IMR-90 (cell line): ENCODE measurements around the gene FAM83E. TPM values are rescaled to one million over a fixed set of nuclear protein-coding genes. Genes with fewer than 3 reads are reported as not detected.

ENCODE experiments used
- ATAC-seq: fragments of 200-7000 bp; cut with Tn5 transposase; 2 replicates; pipeline ENCODE4 v1.9.1; 2020; ENCODE audit warnings: low read depth, mild to moderate bottlenecking, moderate library complexity
- BruUV-seq: library from RNA; stranded (reverse); fragments of 400-500 nt; replicated peaks from 2 replicates; lab custom pipeline; 2021; lab: Mats Ljungman, UMichigan
- CTCF ChIA-PET: fragments of 300-600 bp; formaldehyde crosslinking; extraction: SDS; loops from one replicate; lab custom pipeline; 2021; ENCODE audit warnings: antibody characterized with exemption; lab: Yijun Ruan, JAX
- POLR2A ChIA-PET: fragments of 300-600 bp; sonication (Branson Sonifier 250); formaldehyde crosslinking; loops from one replicate; lab custom pipeline; 2022; ENCODE audit warnings: antibody characterized with exemption; ENCODE audit not compliant: unreplicated experiment; lab: Charles Lee
- DNase-seq: peaks from one replicate; pipeline ENCODE4 v3.0.0; 2013
- H2AFZ ChIP-seq: replicated peaks from 2 replicates; pipeline ENCODE3; 2013; ENCODE audit warnings: low read length, mild to moderate bottlenecking; ENCODE audit not compliant: poor library complexity
- H2AK5ac ChIP-seq: 2 replicates; pipeline ENCODE4 v1.6.1; 2013; ENCODE audit warnings: low read depth, low read length, inconsistent platforms
- H2AK9ac ChIP-seq: replicated peaks from 2 replicates; pipeline ENCODE3; 2013; ENCODE audit warnings: mild to moderate bottlenecking, low read depth, low read length, moderate library complexity; ENCODE audit not compliant: poor library complexity
- H2BK120ac ChIP-seq: 2 replicates; pipeline ENCODE4 v1.6.1; 2013; ENCODE audit warnings: low read depth, low read length, inconsistent platforms
- H2BK15ac ChIP-seq: 3 replicates; pipeline ENCODE4 v1.6.1; 2013; ENCODE audit warnings: low read depth, low read length, inconsistent platforms
- H2BK20ac ChIP-seq: 2 replicates; pipeline ENCODE4 v1.6.1; 2013; ENCODE audit warnings: low read depth, mild to moderate bottlenecking, inconsistent platforms, low read length, moderate library complexity
- H2BK5ac ChIP-seq: 2 replicates; pipeline ENCODE4 v1.6.1; 2013; ENCODE audit warnings: mild to moderate bottlenecking, low read depth, low read length, inconsistent platforms; ENCODE audit not compliant: poor library complexity, severe bottlenecking
- H3K14ac ChIP-seq: replicated peaks from 2 replicates; pipeline ENCODE4 v1.6.1; 2013; ENCODE audit warnings: low read depth, low read length, inconsistent platforms
- H3K18ac ChIP-seq: 2 replicates; pipeline ENCODE4 v1.6.1; 2013; ENCODE audit warnings: low read depth, low read length, control low read depth
- H3K23ac ChIP-seq: 2 replicates; pipeline ENCODE4 v1.6.1; 2013; ENCODE audit warnings: low read depth, low read length, inconsistent platforms
- H3K27ac ChIP-seq: 2 replicates; pipeline ENCODE4 v1.5.1; 2013; ENCODE audit warnings: mild to moderate bottlenecking, control low read depth, low read length; ENCODE audit not compliant: insufficient read depth
- H3K27me3 ChIP-seq: 2 replicates; pipeline ENCODE4 v1.6.1; 2013; ENCODE audit warnings: low read length; ENCODE audit not compliant: control insufficient read depth, insufficient read depth
- H3K36me3 ChIP-seq: 2 replicates; pipeline ENCODE4 v1.6.1; 2013; ENCODE audit warnings: low read length, mixed read lengths; ENCODE audit not compliant: control insufficient read depth, insufficient read depth
- H3K4ac ChIP-seq: 2 replicates; pipeline ENCODE4 v1.6.1; 2013; ENCODE audit warnings: low read depth, low read length, inconsistent platforms
- H3K4me1 ChIP-seq: 2 replicates; pipeline ENCODE4 v1.6.1; 2013; ENCODE audit warnings: low read length, mixed read lengths; ENCODE audit not compliant: control insufficient read depth, insufficient read depth
- H3K4me2 ChIP-seq: 2 replicates; pipeline ENCODE4 v1.6.1; 2013; ENCODE audit warnings: low read depth, mild to moderate bottlenecking, control low read depth, low read length, moderate library complexity
- H3K4me3 ChIP-seq: 2 replicates; pipeline ENCODE4 v1.5.1; 2013; ENCODE audit warnings: low read depth, mild to moderate bottlenecking, control low read depth, low read length, moderate library complexity; ENCODE audit not compliant: insufficient read depth
- H3K56ac ChIP-seq: 2 replicates; pipeline ENCODE4 v1.6.1; 2013; ENCODE audit warnings: low read length, inconsistent platforms; ENCODE audit not compliant: insufficient read depth; ENCODE audit errors: extremely low read depth
- H3K79me1 ChIP-seq, 2 experiments: 2 replicates each; pipeline ENCODE4 v1.6.1; 2013; ENCODE audit warnings: low read length in 2 of 2, inconsistent platforms in 1 of 2, low read depth in 1 of 2
- H3K9ac ChIP-seq: 2 replicates; pipeline ENCODE4 v1.6.1; 2013; ENCODE audit warnings: low read depth, low read length, control low read depth
- H3K9me1 ChIP-seq: 2 replicates; pipeline ENCODE4 v1.6.1; 2013; ENCODE audit warnings: low read length, inconsistent platforms; ENCODE audit not compliant: insufficient read depth
- H3K9me3 ChIP-seq: 2 replicates; pipeline ENCODE4 v1.6.1; 2013; ENCODE audit warnings: low read length; ENCODE audit not compliant: control insufficient read depth, insufficient read depth
- H4K20me1 ChIP-seq: 2 replicates; pipeline ENCODE4 v1.6.1; 2013; ENCODE audit warnings: low read length, inconsistent platforms; ENCODE audit not compliant: insufficient read depth
- H4K5ac ChIP-seq: 2 replicates; pipeline ENCODE4 v1.6.1; 2013; ENCODE audit warnings: mild to moderate bottlenecking, low read depth, low read length, control low read depth
- H4K8ac ChIP-seq, 2 experiments: 2 replicates each; pipeline ENCODE4 v1.6.1; 2013; ENCODE audit warnings: low read depth in 2 of 2, low read length in 2 of 2, control low read depth in 1 of 2, inconsistent platforms in 1 of 2
- H4K91ac ChIP-seq: 2 replicates; pipeline ENCODE4 v1.6.1; 2013; ENCODE audit warnings: low read depth, low read length, inconsistent platforms; ENCODE audit not compliant: insufficient read depth
- BHLHE40 ChIP-seq: fragments of 150-350 bp; IDR thresholded peaks from 2 replicates; pipeline ENCODE4 v1.6.1; 2016; ENCODE audit warnings: mild to moderate bottlenecking, low read depth, low read length
- CEBPB ChIP-seq: IDR thresholded peaks from 2 replicates; pipeline ENCODE4 v1.6.1; 2012; ENCODE audit warnings: low read depth, low read length, improper control_type of control experiment
- MAFK ChIP-seq: IDR thresholded peaks from 2 replicates; pipeline ENCODE4 v1.6.1; 2012; ENCODE audit warnings: low read depth, low read length, improper control_type of control experiment
- MAZ ChIP-seq: IDR thresholded peaks from 2 replicates; pipeline ENCODE4 v1.6.1; 2012; ENCODE audit warnings: low read depth, mild to moderate bottlenecking, low read length, improper control_type of control experiment, moderate library complexity, borderline replicate concordance
- MXI1 ChIP-seq: IDR thresholded peaks from 2 replicates; pipeline ENCODE4 v1.6.1; 2012; ENCODE audit warnings: low read depth, mild to moderate bottlenecking, low read length, moderate library complexity, borderline replicate concordance
- POLR2A ChIP-seq: IDR thresholded peaks from 2 replicates; pipeline ENCODE4 v1.6.1; 2012; ENCODE audit warnings: mild to moderate bottlenecking, low read depth, low read length
- RCOR1 ChIP-seq: IDR thresholded peaks from 2 replicates; pipeline ENCODE4 v1.6.1; 2012; ENCODE audit warnings: mild to moderate bottlenecking, low read length, improper control_type of control experiment; ENCODE audit not compliant: insufficient replicate concordance
- SMC3 ChIP-seq: fragments of 150-350 bp; IDR thresholded peaks from 2 replicates; pipeline ENCODE4 v1.6.1; 2016; ENCODE audit warnings: low read depth, mild to moderate bottlenecking, antibody characterized with exemption, low read length, moderate library complexity
- WGBS, 2 experiments: methylation state at CpG; one replicate each; pipeline versions ENCODE4 v1.1.5 to v1.1.7; 2013; ENCODE audit warnings: missing lambda C conversion rate in 2 of 2; ENCODE audit not compliant: insufficient read length in 1 of 2; ENCODE audit errors: extremely low coverage in 2 of 2; 5-methylcytosine and 5-hydroxymethylcytosine counted together
- dilution Hi-C: fragments of 300-500 bp; cut with HindIII; formaldehyde crosslinking; loops from one replicate; pipeline ENCODE4 v1.14.3; 2018; ENCODE audit warnings: low sequenced_read_pairs; ENCODE audit not compliant: unreplicated experiment
- in situ Hi-C: fragments of 300-500 bp; cut with MboI; formaldehyde crosslinking; loops from 3 replicates; pipeline ENCODE4 v1.14.3; 2019; ENCODE audit warnings: low sequenced_read_pairs, inconsistent platforms, mixed read lengths
- intact Hi-C: fragments of 100-400 bp; cut with micrococcal nuclease; formaldehyde crosslinking; loops from 2 replicates; pipeline ENCODE4 v1.10.0; 2022
- polyA plus RNA-seq, 3 experiments: library from polyadenylated mRNA; depleted of rRNA; stranded (reverse); fragments of >200 nt; gene quantifications; 2 replicates each; pipeline ENCODE4 v1.2.3, GENCODE V29; 2012; ENCODE audit warnings: low replicate concordance in 1 of 3
- total RNA-seq: library from RNA; depleted of rRNA; stranded (reverse); fragments of >200 nt; gene quantifications from 2 replicates; pipeline ENCODE4 v1.2.3, GENCODE V29; 2012
- TF ChIP-seq, protein P1 (sequence below): conservative IDR thresholded peaks from 2 replicates; pipeline ENCODE4 v1.5.1; 2012; ENCODE audit warnings: mild to moderate bottlenecking, low read depth, low read length, improper control_type of control experiment
- TF ChIP-seq, protein P2 (sequence below): fragments of 150-350 bp; IDR thresholded peaks from 2 replicates; pipeline ENCODE4 v1.6.1; 2017; ENCODE audit warnings: mild to moderate bottlenecking, antibody characterized with exemption, low read length, low read depth

The FAM83E gene
- total and polyA plus RNA-seq, 2 of the 4 experiments (the other 2 are of a cell fraction): 0.05 to 0.36 TPM

DNA sequence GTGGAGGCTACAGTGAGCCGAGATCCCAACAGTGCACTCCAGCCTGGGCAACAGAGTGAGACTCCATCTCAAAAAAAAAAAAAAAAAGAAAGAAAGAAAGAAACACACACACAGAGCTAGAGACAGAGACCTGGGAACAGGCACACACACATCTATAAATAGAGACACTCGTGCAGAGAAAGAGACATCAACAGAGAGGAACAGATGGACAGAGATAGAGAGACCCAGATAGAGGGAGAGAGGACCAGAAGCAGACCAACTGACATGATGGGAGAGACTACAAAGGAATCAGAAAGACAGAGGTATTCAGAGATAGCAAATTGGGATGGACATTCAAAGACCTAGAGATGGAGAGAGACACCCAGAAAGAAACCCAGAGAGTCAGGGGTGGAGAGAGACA is 33.3 kb upstream of the FAM83E start:
- H3K4me3 ChIP-seq: no peak overlapping the region
- TF ChIP-seq MAFK (no peak), RCOR1 (no peak), CEBPB (no peak), MXI1 (no peak), MAZ (no peak), POLR2A (no peak), SMC3 (no peak), BHLHE40 (no peak)
- TF ChIP-seq, protein P1, sequence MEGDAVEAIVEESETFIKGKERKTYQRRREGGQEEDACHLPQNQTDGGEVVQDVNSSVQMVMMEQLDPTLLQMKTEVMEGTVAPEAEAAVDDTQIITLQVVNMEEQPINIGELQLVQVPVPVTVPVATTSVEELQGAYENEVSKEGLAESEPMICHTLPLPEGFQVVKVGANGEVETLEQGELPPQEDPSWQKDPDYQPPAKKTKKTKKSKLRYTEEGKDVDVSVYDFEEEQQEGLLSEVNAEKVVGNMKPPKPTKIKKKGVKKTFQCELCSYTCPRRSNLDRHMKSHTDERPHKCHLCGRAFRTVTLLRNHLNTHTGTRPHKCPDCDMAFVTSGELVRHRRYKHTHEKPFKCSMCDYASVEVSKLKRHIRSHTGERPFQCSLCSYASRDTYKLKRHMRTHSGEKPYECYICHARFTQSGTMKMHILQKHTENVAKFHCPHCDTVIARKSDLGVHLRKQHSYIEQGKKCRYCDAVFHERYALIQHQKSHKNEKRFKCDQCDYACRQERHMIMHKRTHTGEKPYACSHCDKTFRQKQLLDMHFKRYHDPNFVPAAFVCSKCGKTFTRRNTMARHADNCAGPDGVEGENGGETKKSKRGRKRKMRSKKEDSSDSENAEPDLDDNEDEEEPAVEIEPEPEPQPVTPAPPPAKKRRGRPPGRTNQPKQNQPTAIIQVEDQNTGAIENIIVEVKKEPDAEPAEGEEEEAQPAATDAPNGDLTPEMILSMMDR: no peak
- TF ChIP-seq, protein P2, sequence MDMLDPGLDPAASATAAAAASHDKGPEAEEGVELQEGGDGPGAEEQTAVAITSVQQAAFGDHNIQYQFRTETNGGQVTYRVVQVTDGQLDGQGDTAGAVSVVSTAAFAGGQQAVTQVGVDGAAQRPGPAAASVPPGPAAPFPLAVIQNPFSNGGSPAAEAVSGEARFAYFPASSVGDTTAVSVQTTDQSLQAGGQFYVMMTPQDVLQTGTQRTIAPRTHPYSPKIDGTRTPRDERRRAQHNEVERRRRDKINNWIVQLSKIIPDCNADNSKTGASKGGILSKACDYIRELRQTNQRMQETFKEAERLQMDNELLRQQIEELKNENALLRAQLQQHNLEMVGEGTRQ: no peak
- DNase-seq (no peak), ATAC-seq (no peak)
- BruUV-seq: no TSS peak
- peaks cover 4% of the 10 kb centered on the region; the same call in 1 of the 2 replicates for H3K27me3 ChIP-seq
- H2AK9ac ChIP-seq: no peak overlapping the region
- H3K14ac ChIP-seq: no peak overlapping the region
- intact Hi-C loops (loop anchor here (5.0 to 10.0 kb wide), 2 partner anchors 194 to 317 kb away; partner anchors contain the start of gene FTL), dilution Hi-C loops (no loop called here), in situ Hi-C loops (loop anchor here (10.0 kb wide), 2 partner anchors 187 to 317 kb away; partner anchors contain the start of genes FTL and HSD17B14)
- no peak overlapping the region for H3K56ac ChIP-seq
- POLR2A ChIA-PET: no interaction called here
- H2AK5ac ChIP-seq: no peak overlapping the region
- peaks cover 5% of the 10 kb centered on the region for H3K4me1 ChIP-seq
- H3K23ac ChIP-seq: no peak overlapping the region
- H2BK20ac ChIP-seq: no peak overlapping the region
- no peaks in the 10 kb centered on the region for H4K20me1 ChIP-seq
- peaks cover 3% of the 10 kb centered on the region; the same call in 1 of the 2 replicates for H3K9me3 ChIP-seq
- H3K36me3 ChIP-seq: no peaks in the 10 kb centered on the region
- H2BK15ac ChIP-seq: no peak overlapping the region
- no peaks in the 10 kb centered on the region; the same call in 1 of the 2 replicates for H3K9me1 ChIP-seq
- no peak overlapping the region for H3K18ac ChIP-seq
- WGBS, 2 experiments: no CpG with 5 or more reads among the region's 2 CpGs
- H2BK5ac ChIP-seq: no peak overlapping the region
- no peak overlapping the region for H4K91ac ChIP-seq
- no peak overlapping the region for H4K5ac ChIP-seq
- H4K8ac ChIP-seq: no peak overlapping the region
- no peak overlapping the region for H3K9ac ChIP-seq
- H3K79me1 ChIP-seq: no peaks in the 10 kb centered on the region
- H3K4me2 ChIP-seq: no peak overlapping the region
- H3K4ac ChIP-seq: no peak overlapping the region
- no peak overlapping the region for H2AFZ ChIP-seq
- no peak overlapping the region for H2BK120ac ChIP-seq
- CTCF ChIA-PET: no interaction called here
- no peak overlapping the region for H3K27ac ChIP-seq
